TTC549 (cell line): ENCODE measurements around the gene SCARB2.

ENCODE experiments used
- FAIRE-seq: peaks from 2 replicates; lab custom pipeline; 2012; peaks lifted over from hg19 to GRCh38; lab: Jason Lieb, UNC

SCARB2 gene

DNA sequence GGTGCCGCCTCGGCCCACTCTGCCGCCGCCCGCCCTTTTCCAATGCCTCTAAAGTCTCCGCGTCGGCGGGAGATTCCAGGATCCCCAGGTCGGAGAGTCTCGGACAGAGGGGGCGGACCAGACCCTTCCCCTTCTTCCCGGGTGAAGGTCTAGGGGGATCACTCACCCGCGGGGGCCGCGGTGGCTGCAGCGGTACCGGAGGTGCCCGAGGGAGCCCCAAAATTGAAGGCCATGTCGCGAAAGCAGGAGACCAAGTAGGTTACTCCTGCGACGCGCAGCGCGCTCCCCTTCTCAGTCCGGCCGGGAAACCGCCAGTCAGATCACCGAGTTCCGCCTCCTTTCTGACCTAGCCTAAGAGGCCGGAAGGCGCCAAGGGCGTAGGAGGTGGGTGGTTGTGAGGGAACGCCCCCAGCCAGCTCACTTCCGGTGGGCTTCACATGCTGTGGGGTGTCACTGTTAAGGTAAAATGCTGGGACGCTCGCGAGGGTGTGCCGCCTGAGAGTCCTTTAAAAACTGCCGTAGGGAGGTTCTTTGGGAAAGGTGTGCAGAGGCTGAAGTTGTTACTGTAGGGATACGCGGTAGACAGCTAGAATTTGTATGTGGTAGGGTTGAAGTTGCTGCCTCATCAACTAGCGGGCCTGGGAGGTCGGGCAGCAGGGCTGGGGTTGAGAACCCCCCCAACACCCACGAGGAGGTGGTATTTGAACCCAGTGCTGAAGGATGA lies 65.3 kb downstream of the SCARB2 start, which contains the start of gene NUP54:
Gene NUP54 (minus strand): TSS at position 256 of the 724 bp plus-strand sequence. CDS start 23 bp downstream, at position 233.
- peak; percentile 40 for FAIRE-seq

DNA sequence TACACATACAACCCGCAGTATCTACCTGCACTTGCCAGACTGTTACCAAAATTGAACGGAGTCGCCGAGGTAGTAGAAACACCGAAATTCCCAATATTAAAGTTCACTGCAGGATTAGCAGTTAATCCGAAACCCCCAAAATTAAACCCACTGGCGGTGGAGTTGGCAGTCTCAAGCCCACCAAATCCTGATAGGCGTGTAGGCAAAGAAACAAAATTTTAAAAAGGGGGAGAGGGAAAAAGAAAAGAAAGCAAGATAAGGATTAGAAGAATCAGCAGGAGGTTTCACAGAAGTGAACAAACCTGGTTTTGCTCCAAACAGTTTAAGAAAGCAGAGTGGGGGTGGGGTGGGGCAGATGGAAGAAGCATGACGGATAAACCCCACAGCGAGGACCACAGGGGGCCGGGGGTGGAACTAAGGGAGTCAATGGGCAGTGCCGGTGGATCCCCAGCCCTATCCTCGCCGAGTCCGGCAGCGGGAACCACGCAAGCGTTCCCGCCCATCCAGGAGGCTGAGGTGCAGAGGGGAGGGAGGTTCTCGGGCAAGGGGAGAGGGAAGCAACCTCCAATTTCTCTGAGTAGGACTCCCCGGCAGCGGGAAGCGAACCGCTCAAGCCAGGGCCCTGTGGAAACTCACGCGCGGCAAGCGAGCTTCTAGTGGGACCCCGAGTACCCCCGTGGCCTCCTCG lies 66.0 kb downstream of the SCARB2 start:
- no peak for FAIRE-seq

DNA sequence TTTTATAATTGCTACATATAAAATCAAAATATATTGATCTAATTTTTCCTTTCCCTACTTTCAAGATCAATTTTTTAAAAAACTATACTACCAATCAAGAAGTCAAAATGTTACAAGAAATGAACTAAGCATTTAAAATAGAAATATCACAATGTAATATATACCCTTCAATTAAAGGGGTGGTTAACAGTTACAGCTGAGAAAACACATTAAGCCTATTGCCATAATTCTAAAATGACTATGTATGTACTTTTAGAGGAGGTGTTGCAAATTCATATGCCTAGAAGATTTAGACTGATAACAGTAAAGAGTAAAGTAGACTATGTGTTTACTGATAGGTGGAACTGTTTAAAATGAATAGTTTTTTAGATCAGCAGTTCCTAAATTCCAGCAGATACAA lies 69.1 kb downstream of the SCARB2 start:
- FAIRE-seq = no peak

DNA sequence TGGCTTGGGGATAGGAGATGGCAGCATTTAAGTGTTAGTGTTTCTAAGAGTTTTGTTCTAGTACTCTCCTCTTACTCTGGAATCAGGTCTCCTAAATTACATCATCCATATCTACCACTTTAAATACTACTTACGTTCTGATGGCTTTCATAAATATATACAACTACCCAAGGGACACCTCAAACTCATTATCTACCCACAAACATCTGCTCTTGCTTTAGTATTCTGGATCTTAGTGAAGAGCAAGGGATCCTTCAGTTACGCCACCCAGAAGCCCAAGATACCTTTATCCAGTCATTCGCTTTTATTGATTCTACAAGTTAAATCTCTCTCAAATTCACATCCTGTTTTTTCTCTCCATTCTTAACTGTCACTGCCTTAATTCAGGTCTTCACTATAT lies 72.4 kb downstream of the SCARB2 start:
- no peak for FAIRE-seq

DNA sequence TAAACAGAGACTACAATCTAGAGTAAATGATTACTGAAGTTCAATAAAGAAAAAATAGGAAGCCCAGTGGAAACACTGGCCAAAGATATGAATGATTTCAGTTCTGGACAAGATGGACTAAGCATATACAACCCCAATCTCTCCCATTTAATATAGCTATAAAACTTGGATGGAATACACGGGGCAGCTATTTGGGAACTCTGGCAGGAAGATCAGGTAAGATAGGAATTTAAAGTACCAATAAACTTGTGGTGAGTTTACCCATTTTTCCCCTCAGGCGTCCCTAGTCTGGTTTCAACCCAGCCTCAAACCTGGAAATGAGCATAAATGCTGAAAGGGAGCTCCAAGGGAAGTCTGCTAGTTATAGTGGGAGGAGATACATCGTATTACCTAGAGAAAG lies 85.9 kb downstream of the SCARB2 start:
- FAIRE-seq = no peak

DNA sequence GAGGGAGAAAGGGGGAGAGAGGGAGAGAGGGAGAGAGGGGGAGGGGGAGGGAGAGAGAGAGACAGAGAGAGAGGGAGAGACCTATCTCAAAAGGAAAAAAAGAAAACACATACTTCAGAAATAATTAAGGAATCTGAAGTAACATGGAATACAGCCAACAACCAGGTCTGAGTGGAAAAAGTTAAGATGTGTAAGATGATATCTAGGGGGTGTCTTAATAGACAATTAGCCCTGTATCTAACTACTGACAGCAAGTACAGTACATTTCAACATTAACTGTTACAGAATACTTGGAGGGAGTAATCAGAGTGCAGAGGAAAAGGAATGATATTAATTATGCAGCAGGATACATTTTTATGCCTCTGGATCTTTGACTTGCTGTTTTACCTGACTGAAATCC lies 87.8 kb downstream of the SCARB2 start:
- FAIRE-seq = no peak

DNA sequence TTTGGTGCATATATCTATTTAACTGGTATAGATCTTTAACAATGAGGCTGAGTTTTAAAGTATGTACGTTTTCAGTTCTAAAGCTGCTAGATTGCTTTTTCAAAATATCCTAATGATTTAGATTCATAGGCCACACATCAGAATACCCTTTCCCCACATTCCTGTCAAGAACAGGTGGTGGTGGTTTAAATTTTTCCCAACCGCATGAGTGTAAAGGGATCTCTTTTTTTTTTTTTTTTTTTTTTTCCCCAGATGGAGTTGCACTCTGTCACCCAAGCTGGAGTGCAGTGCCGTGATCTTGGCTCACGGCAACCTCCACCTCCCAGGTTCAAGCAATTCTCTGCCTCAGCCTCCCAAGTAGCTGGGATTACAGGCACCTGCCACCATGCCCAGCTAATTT lies 93.4 kb downstream of the SCARB2 start:
- no peak for FAIRE-seq

DNA sequence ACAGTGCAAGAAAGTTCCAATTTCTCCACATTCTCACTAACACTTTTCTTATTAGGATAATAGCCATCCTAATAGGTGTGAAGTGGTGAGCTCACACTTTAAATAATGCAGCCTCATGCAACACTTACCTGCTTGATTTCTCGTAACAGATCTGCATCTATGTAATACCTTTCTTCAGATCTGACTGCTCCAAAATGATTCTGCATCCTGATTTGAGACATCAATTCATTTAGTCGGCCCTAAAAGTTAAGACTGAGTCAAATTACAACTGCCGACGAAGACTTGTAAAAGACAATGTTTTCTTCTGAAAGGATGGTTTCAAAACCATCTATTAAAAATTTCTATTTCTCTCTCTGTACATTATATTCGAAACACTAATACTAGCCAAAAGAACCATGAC lies 96.1 kb downstream of the SCARB2 start:
- no peak for FAIRE-seq

DNA sequence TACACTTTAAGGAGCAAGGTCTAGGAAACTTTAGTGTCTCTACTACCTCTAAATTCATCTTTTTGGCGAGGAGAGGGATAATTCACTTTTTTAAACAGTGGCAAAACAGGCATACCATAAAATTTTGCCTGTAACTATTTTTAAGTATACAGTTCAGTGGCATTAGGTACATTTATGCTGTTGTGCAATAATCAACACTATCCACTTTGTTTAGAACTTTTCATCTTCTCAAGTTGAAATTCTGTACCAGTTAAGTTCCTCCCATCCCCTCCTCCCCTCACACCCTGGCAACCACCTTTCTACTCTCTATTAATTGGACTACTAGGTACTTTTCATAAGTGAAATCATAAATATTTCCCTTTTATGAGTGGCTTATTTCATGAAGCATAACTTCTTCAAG lies 96.8 kb downstream of the SCARB2 start:
- no peak for FAIRE-seq
